Uterus (tissue), 4 donors: Measurements from ENCODE around the gene CHRNA4. TPM values are rescaled to one million over a fixed set of nuclear protein-coding genes. Genes with fewer than 3 reads are reported as not detected.

ENCODE experiments used
- DNase-seq, 2 donors: peaks; one replicate each; pipeline ENCODE4 v3.0.0-alpha.2; 2019 to 2020
- H3K27ac ChIP-seq, 2 donors: fragments of 200-600 bp; sonication (generic); 1 replicate in 1 of 2; 2 replicates in 1 of 2; pipeline ENCODE4 v1.5.1; 2016 to 2018
- H3K27me3 ChIP-seq, 2 donors: fragments of 200-600 bp; sonication (generic); one replicate each; pipeline ENCODE4 v1.5.1; 2018 to 2019; ENCODE audit warnings: control low read depth in 1 of 2
- H3K36me3 ChIP-seq, 2 donors: fragments of 200-600 bp; sonication (generic); one replicate each; pipeline ENCODE4 v1.5.1; 2019; ENCODE audit warnings: control low read depth in 1 of 2
- H3K4me1 ChIP-seq, 2 donors: fragments of 200-600 bp; sonication (generic); one replicate each; pipeline ENCODE4 v1.5.1; 2018 to 2019; ENCODE audit warnings: control low read depth in 1 of 2
- H3K4me3 ChIP-seq, 2 donors: fragments of 200-600 bp; sonication (generic); 1 replicate in 1 of 2; 2 replicates in 1 of 2; pipeline ENCODE4 v1.5.1; 2018 to 2019; ENCODE audit warnings: mild to moderate bottlenecking in 1 of 2
- H3K9me3 ChIP-seq, 2 donors: fragments of 200-600 bp; sonication (generic); one replicate each; pipeline ENCODE4 v1.5.1; 2019; ENCODE audit warnings: control low read depth in 1 of 2
- POLR2A ChIP-seq, 2 donors: fragments of 450-650 bp; IDR thresholded peaks; one replicate each; pipeline ENCODE4 v1.6.1; 2016; ENCODE audit warnings: antibody characterized with exemption in 2 of 2, mild to moderate bottlenecking in 1 of 2, moderate library complexity in 1 of 2
- intact Hi-C: fragments of 100-400 bp; cut with DNase I; formaldehyde crosslinking; loops from one replicate; pipeline ENCODE4 v1.15.1; 2023; ENCODE audit warnings: low total_unique reads
- total RNA-seq, 4 donors: library from RNA; depleted of rRNA in 3 of 4; stranded (reverse); fragments of >200 nt in 3 of 4; gene quantifications; one replicate each; pipeline versions ENCODE4 v1.1.0 to v1.2.4, GENCODE V29; 2014 to 2023
- TF ChIP-seq, protein P1 (sequence below), 4 experiments: fragments of 200-600 bp in 2 of 4; fragments of 450-650 bp in 2 of 4; sonication (generic) in 2 of 4; IDR thresholded peaks; one replicate each; pipeline ENCODE4 v1.5.1; 2016 to 2019; ENCODE audit warnings: antibody characterized with exemption in 4 of 4, mild to moderate bottlenecking in 2 of 4, moderate library complexity in 1 of 4
- donor health status: DM: yes; HTN: yes; CAD: no.

CHRNA4 gene
- total RNA-seq, 4 donors from 2014 or later: 0.21 to 1.5 TPM; not detected in 2

DNA sequence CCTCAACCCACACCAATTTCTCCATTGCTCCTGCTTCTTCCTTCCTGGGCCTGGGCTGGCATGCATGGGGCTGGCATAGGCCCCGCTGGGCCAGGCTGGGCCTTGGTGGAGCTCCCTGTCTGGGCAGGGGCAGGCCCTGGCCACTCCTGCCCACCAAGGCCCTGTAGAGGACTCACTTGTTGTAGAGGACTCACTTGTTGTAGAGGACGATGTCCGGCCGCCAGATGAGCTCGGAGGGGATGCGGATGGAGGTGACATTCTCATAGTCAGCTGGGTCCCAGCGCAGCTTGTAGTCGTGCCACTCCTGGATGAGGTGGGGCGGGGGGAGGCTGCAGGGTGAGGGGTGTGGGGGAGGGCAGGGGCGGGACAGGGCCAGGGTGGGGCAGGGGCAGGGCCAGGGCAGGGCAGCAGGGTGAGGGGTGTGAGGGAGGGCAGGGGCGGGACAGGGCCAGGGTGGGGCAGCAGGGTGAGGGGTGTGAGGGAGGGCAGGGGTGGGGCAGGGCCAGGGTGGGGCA is 5.3 kb downstream of the CHRNA4 start:
- intact Hi-C loops: no loop called here
- TF ChIP-seq, protein P1, sequence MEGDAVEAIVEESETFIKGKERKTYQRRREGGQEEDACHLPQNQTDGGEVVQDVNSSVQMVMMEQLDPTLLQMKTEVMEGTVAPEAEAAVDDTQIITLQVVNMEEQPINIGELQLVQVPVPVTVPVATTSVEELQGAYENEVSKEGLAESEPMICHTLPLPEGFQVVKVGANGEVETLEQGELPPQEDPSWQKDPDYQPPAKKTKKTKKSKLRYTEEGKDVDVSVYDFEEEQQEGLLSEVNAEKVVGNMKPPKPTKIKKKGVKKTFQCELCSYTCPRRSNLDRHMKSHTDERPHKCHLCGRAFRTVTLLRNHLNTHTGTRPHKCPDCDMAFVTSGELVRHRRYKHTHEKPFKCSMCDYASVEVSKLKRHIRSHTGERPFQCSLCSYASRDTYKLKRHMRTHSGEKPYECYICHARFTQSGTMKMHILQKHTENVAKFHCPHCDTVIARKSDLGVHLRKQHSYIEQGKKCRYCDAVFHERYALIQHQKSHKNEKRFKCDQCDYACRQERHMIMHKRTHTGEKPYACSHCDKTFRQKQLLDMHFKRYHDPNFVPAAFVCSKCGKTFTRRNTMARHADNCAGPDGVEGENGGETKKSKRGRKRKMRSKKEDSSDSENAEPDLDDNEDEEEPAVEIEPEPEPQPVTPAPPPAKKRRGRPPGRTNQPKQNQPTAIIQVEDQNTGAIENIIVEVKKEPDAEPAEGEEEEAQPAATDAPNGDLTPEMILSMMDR (IDR thresholded peaks at IDR 0.05): no peak
- TF ChIP-seq POLR2A (IDR thresholded peaks at IDR 0.05): no peak
- DNase-seq: no peak
- Histone ChIP-seq H3K9me3 (no peaks in the 10 kb centered on the region), H3K36me3 (no peaks in the 10 kb centered on the region), H3K27ac (no peak overlapping the region), H3K4me3 (no peak overlapping the region), H3K4me1 (peaks cover 0 to 5% of the 10 kb centered on the region in 2 donors), H3K27me3 (peaks cover 8 to 9% of the 10 kb centered on the region in 2 donors)

DNA sequence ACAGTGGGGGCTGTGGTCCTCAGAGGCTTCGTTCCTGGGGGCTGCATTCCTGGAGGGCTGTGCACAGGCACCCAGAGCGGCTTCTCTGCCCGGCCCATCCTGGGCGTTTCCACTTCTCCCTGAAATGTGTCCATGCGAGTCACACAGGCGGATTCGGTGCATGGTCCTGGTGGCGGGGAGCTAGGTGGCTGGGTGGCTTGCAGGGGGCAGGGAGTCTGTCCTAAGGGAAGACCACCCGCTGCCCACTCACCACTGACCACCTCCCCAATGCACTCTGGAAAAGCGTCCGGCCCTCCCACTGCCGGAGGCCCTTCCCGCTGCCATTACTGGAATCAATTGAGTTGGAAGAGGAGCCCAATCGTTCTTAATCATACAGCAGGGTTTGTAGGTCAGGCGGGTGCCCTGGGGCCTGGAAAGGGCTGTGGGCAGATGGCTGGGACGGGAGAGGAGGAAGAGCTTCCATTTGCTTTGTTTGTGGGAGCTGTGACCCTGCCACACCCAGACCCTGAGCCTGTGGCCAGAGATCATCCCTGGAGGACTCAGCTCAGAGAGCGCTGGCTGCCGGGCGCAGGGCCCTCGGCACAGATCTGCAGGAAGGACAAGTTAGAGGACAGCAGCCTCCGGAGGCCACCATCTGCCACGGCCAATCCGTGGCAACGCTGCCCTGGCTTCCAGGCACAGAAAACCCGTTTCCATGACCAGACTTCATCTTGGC is 6.4 kb downstream of the CHRNA4 start:
- DNase-seq: no peak
- H3K27me3 ChIP-seq: no peaks in the 10 kb centered on the region

DNA sequence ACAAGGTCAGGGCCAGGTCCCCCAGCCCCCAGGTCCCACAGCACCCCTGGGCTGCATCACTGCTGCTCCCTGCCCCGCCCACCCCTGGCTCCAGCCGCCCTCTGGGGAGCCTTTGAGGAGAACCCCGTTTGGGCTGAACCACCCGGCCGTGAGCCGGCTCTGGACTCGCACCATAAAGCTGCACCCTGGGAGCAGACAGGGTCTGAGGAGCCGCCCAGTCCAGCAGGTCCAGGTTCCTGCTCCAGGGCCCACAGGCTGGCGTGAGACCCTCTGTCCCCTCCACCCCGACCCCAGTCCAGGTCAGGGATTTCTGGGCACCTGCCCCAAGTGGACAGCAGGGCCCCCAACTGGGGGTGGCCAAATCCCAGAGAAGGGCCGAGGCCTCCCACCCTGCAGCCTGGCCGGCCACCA is 8.3 kb downstream of the CHRNA4 start:
- TF ChIP-seq POLR2A (IDR thresholded peaks at IDR 0.05): no peak
- TF ChIP-seq, protein P1 (IDR thresholded peaks at IDR 0.05): no peak
- intact Hi-C loops: no loop called here
- Histone ChIP-seq H3K27ac (no peak overlapping the region), H3K27me3 (no peaks in the 10 kb centered on the region), H3K9me3 (no peaks in the 10 kb centered on the region), H3K4me3 (no peak overlapping the region), H3K36me3 (no peaks in the 10 kb centered on the region), H3K4me1 (no peaks in the 10 kb centered on the region)
- no peak for DNase-seq

More for the DNA sequence above, 6.4 kb downstream of the CHRNA4 start:
- Histone ChIP-seq H3K4me1 (no peaks in the 10 kb centered on the region), H3K27ac (no peak overlapping the region), H3K9me3 (no peaks in the 10 kb centered on the region), H3K36me3 (no peaks in the 10 kb centered on the region), H3K4me3 (no peak overlapping the region)
- TF ChIP-seq, protein P1 (IDR thresholded peaks at IDR 0.05): no peak
- TF ChIP-seq POLR2A (IDR thresholded peaks at IDR 0.05): no peak
- intact Hi-C loops: no loop called here

DNA sequence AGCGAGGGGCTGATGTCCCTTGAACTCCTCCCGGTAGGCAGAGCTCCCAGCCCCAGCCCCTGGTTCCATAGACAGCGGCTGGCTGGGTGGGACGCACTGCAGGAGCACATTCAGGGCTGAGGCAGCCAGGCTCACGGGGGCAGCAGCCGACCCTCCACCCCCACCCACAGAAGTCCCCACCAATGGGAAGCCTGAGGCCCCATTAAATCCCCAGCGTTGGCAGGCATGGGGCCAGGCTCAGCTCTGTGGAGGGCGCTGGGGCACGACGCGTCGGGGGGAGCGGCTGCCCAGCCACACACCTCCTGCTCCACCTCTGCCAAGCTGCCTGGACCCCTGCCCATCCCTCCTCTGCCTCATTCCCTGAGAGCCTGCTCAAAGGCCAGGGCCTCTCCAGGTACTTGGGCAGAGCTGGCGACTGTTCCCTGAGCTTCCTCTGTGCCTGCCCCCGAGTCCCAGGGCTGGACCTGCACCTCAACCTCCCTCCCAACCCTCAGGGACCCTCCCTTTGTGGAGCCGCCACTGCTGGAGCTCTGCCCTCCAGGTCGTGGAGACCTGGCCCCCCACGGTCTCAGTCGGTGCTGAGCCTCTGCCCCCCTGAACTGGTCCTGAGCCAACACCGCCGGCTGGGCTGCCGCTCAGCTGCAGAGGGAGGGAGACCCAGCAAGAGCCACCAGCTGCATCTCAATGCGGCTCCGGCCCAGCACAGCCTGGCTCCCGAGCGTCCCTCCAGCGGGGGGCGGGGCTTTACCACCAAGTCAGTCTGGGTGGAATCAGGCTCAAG is 9.1 kb downstream of the CHRNA4 start:
- Histone ChIP-seq H3K27me3 (no peaks in the 10 kb centered on the region), H3K9me3 (no peaks in the 10 kb centered on the region), H3K4me3 (no peak overlapping the region), H3K36me3 (no peaks in the 10 kb centered on the region), H3K4me1 (no peaks in the 10 kb centered on the region), H3K27ac (no peak overlapping the region)
- intact Hi-C loops: no loop called here
- no peak for DNase-seq
- TF ChIP-seq POLR2A (IDR thresholded peaks at IDR 0.05): no peak
- TF ChIP-seq, protein P1 (IDR thresholded peaks at IDR 0.05): no peak

DNA sequence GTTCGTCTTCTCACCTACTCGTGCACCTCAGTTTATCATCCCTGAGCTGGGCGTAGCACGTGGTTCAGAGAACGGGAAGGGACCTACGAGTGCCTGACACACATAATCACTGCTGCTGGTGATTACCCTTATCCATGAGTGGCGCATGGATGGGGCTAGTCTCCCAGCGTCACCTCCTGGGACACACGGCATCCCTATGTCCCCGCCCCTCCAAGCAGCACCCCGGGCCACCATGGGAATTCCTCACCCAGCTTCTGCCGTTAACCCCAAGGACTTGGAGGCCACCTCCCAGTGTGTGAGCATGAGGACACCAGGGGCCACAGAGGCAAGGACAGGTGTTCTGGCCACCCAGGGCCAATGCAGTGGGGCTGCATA is 9.8 kb downstream of the CHRNA4 start:
- Histone ChIP-seq H3K4me1 (no peaks in the 10 kb centered on the region), H3K27ac (no peak overlapping the region)
- intact Hi-C loops: no loop called here

More for the DNA sequence above, 9.8 kb downstream of the CHRNA4 start:
- Histone ChIP-seq H3K27me3 (no peaks in the 10 kb centered on the region), H3K36me3 (no peaks in the 10 kb centered on the region), H3K4me3 (no peak overlapping the region), H3K9me3 (no peaks in the 10 kb centered on the region)
- DNase-seq: no peak
- TF ChIP-seq, protein P1 (IDR thresholded peaks at IDR 0.05): no peak
- TF ChIP-seq POLR2A (IDR thresholded peaks at IDR 0.05): no peak
